ENCODE measurements around the gene NCF4. TPM values are rescaled to one million over a fixed set of nuclear protein-coding genes. Genes with fewer than 3 reads are reported as not detected.

NCF4 gene
- total and polyA plus RNA-seq, 2 of the 4 experiments (the other 2 are of a cell fraction) = not detected

DNA sequence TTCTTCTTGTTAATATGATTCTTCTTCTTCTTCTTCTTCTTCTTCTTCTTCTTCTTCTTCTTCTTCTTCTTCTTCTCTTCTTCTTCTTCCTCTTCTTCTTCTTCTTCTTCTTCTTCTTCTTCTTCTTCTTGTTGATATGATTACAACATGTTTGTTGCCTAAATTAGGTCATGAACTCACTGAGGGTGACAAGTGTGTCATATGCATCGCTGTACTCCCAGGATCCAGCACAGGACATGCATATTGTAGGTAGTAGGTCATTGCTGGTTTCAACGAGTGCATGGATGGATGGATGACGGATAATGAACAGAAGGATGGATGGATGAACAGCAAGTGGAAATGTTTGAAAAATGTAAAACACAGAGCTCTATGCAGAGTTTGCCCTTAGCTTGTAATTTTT is 29.1 kb upstream of the NCF4 start:
- intact Hi-C loops (cut with micrococcal nuclease) (no loop called here), dilution Hi-C loops (cut with HindIII; ENCODE audit: low sequenced_read_pairs, unreplicated experiment) (no loop called here), in situ Hi-C loops (cut with MboI; ENCODE audit: low sequenced_read_pairs) (no loop called here)
- Histone ChIP-seq H3K56ac (ENCODE audit: extremely low read depth, insufficient read depth, low read length) (no peak overlapping the region), H3K23ac (ENCODE audit: low read depth, low read length) (no peak overlapping the region), H3K27ac (ENCODE audit: insufficient read depth, low read length) (no peak overlapping the region), H3K9me1 (ENCODE audit: insufficient read depth, low read length) (no peaks in the 10 kb centered on the region), H2AK5ac (ENCODE audit: low read depth, low read length) (no peak overlapping the region), H3K18ac (ENCODE audit: low read depth, low read length) (no peak overlapping the region), H3K4me2 (ENCODE audit: low read depth, low read length) (no peak overlapping the region), H2BK5ac (ENCODE audit: low read depth, low read length, poor library complexity, severe bottlenecking) (no peak overlapping the region), H2AFZ (replicated peaks; ENCODE audit: low read length, poor library complexity) (no peak overlapping the region), H4K91ac (ENCODE audit: insufficient read depth, low read depth, low read length) (no peak overlapping the region), H3K79me1 (ENCODE audit: low read depth in 1 of 2, low read length in 2 of 2) (no peaks in the 10 kb centered on the region), H2BK20ac (ENCODE audit: low read depth, low read length) (no peak overlapping the region), H3K9me3 (ENCODE audit: control insufficient read depth, insufficient read depth, low read length) (no peaks in the 10 kb centered on the region; the same call in 1 of the 2 replicates), H3K27me3 (ENCODE audit: control insufficient read depth, insufficient read depth, low read length) (peaks cover 24% of the 10 kb centered on the region), H2BK120ac (ENCODE audit: low read depth, low read length) (no peak overlapping the region), H4K5ac (ENCODE audit: low read depth, low read length) (no peak overlapping the region), H3K9ac (ENCODE audit: low read depth, low read length) (no peak overlapping the region), H3K4me3 (ENCODE audit: insufficient read depth, low read depth, low read length) (no peak overlapping the region), H2BK15ac (ENCODE audit: low read depth, low read length) (no peak overlapping the region), H2AK9ac (replicated peaks; ENCODE audit: low read depth, low read length, poor library complexity) (no peak overlapping the region), H4K8ac (ENCODE audit: low read depth in 2 of 2, low read length in 2 of 2) (no peak overlapping the region), H4K20me1 (ENCODE audit: insufficient read depth, low read length) (no peaks in the 10 kb centered on the region), H3K36me3 (ENCODE audit: control insufficient read depth, insufficient read depth, low read length) (no peaks in the 10 kb centered on the region), H3K4ac (ENCODE audit: low read depth, low read length) (no peak overlapping the region), H3K14ac (replicated peaks; ENCODE audit: low read depth, low read length) (no peak overlapping the region), H3K4me1 (ENCODE audit: control insufficient read depth, insufficient read depth, low read length) (no peaks in the 10 kb centered on the region)
- ChIA-PET CTCF (no interaction called here), POLR2A (ENCODE audit: unreplicated experiment) (no interaction called here)
- DNase-seq = no peak
- TF ChIP-seq CTCF (conservative IDR thresholded peaks at IDR 0.05; ENCODE audit: low read depth, low read length) = no peak
- no peak for TF ChIP-seq BHLHE40 (IDR thresholded peaks at IDR 0.05; ENCODE audit: low read depth, low read length)
- no peak for TF ChIP-seq POLR2A (IDR thresholded peaks at IDR 0.05; ENCODE audit: low read depth, low read length)
- TF ChIP-seq MAFK (IDR thresholded peaks at IDR 0.05; ENCODE audit: low read depth, low read length) = no peak
- TF ChIP-seq FOS (IDR thresholded peaks at IDR 0.05; ENCODE audit: low read depth, low read length) = no peak
- TF ChIP-seq MAZ (IDR thresholded peaks at IDR 0.05; ENCODE audit: borderline replicate concordance, low read depth, low read length) = no peak
- no peak for TF ChIP-seq CEBPB (IDR thresholded peaks at IDR 0.05; ENCODE audit: low read depth, low read length)
- TF ChIP-seq SMC3 (IDR thresholded peaks at IDR 0.05; ENCODE audit: low read depth, low read length) = no peak
- TF ChIP-seq RAD21 (IDR thresholded peaks at IDR 0.05; ENCODE audit: low read length) = no peak
- TF ChIP-seq RCOR1 (IDR thresholded peaks at IDR 0.05; ENCODE audit: insufficient replicate concordance, low read length) = no peak
- TF ChIP-seq USF2 (IDR thresholded peaks at IDR 0.05; ENCODE audit: low read depth, low read length) = no peak
- no peak for TF ChIP-seq MXI1 (IDR thresholded peaks at IDR 0.05; ENCODE audit: borderline replicate concordance, low read depth, low read length)
- TF ChIP-seq CHD1 (IDR thresholded peaks at IDR 0.05; ENCODE audit: low read depth, low read length) = no peak
- TF ChIP-seq NFE2L2 (IDR thresholded peaks at IDR 0.05; ENCODE audit: low read depth, low read length) = no peak
- TF ChIP-seq RFX5 (IDR thresholded peaks at IDR 0.05; ENCODE audit: low read depth, low read length) = no peak
- no peak for TF ChIP-seq ELK1 (IDR thresholded peaks at IDR 0.05; ENCODE audit: borderline replicate concordance, low read depth, low read length)
- no TSS peak for BruUV-seq (replicated peaks)
- 59% methylated on average over 3 of the region's 3 CpGs; no CpG with 5 or more reads in 1 of the 2 experiments for WGBS, 2 experiments (ENCODE audit: extremely low coverage in 2 of 2, insufficient read length in 1 of 2)
- ATAC-seq (ENCODE audit: low read depth) = no peak

All from IMR-90 (cell line).